ENCODE results near the gene ARHGEF11. TPM values are rescaled to one million over a fixed set of nuclear protein-coding genes. Genes with fewer than 3 reads are reported as not detected.
"Not testable (repeated sequence)": the region's sequence is repeated elsewhere in the genome, so short reads cannot be mapped to it uniquely, and the experiment has no call there.

ARHGEF11 gene
- total RNA-seq, 1 donor from 2014 or later, result 31.4 TPM

DNA sequence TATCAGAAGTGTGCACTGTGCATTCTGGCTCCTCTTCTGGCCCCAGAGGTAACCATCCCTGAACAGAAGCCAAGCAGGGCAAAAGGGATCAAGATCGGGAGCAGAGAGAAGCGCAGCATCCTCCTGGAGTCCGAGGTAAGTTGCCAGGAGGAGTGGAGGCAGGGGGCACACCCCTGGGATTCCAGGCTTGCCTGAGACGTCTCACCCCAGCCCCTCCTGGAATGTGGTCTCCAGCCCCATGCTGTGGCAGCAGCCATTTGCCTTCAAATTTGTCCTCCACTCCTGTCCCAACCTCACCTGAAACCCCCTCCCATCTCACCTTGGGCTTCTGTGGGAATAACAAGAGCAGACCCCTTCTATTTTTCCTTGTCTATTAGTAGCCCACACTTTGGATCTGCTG is 115.1 kb downstream of the ARHGEF11 start:
- DNase-seq (ENCODE audit: low read depth), result no peak

DNA sequence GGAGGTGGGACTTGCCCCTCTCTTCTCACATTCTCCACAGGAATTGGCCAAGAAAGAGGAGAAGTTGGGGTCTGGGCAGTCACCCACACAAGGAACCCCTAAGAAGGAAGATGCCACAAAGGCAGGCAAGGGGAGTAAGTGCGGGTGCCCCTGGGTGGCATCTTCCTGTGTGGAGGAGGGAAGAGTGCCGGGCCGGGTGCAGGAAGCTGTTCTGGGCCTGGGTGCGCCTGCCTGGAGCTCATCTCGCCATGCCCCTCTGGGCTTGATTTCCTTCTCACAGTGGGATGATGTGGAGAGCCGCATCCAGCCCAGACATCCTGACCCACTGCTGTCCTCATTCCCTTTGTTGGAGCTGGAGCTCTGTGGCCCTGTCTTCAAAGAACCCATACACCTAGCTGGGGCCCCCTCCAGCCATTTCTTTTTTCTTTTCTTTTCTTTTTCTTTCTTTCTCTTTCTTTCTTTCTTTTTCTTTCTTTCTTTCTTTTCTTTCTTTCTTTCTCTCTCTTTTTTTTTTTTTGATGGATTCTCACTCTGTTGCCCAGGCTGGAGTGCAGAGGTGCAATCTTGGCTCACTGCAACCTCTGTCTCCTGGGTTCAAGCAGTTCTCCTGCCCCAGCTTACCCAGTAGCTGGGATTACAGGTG is 115.8 kb downstream of the ARHGEF11 start:
- no peak for DNase-seq (ENCODE audit: low read depth)

DNA sequence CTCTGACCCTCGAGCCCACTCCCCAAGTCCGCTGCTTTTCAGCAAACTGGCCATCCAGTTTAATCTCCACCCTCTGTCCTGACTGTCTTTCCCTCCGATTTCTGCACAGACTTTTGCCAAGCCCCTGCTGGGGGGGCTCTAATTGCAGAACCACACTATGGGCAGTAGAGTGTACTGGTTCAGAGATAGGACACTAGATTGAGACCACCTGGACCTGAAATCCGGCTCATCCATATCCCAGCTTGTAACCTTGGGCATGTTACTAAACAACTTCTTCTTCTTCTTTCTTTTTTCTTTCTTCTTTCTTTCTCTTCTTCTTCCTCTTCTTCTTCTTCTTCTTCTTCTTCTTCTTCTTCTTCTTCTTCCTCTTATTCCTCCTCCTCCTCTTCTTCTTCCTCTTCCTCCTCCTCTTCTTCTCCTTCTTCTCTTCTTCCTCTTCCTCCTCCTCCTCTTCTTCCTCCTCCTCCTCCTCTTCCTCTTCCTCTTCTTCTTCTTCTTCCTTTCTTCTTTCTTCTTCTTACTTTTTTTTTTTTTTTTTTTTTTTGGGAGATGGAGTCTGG is 117.4 kb downstream of the ARHGEF11 start:
- no peak for DNase-seq (ENCODE audit: low read depth)

DNA sequence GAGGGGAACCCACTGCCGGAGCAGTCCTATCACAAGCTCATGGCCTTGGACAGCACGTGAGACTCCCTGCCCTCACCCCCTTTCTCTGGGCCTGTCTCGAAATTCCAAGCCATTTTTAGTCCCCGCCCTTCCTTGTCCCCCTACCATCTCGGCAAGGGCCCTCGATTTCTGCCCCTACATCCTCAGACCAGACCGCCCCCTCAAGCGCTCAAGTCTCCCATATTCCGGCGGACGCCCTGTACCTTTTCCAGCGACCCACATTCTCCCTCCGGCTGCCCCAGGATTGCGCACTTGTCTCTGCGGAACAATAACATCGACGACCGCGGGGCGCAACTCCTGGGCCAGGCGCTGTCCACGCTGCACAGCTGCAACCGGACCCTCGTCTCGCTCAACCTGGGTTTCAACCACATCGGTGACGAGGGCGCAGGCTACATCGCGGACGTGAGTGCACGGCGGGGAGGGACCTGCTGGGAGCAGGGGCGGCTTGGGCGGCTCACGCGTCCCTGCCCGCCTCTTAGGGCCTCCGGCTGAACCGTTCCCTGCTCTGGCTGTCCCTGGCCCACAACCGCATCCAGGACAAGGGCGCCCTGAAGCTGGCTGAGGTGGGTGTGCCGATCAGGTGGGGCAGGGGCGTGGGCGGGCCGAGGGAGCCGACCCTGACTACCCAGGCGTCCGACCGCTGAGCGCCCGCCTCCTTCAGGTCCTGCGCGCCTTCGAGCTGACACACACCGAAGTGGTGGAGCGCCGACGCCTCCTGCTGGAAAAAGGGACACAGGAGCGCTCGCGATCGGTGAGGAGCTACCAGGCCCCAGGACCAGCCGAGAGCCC is 118.1 kb downstream of the ARHGEF11 start:
- peak; percentile 36 for DNase-seq (ENCODE audit: low read depth)

DNA sequence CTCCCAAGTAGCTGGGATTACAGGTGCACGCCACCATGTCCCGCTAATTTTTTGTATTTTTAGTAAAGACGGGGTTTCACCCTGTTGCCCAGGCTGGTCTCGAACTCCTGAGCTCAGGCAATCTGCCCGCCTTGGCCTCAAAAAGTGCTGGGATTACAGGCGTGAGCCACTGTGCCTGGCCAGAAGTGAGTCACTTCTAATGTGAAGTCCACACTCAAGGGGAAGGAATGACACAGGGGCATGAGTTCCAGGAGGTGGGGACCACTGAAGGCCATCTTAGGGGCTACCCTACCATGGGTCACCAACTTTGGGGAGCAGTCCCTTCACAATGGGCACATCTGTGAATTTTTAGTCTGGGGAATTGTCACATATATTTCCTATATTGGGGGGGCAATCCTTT is 118.8 kb downstream of the ARHGEF11 start:
- DNase-seq (ENCODE audit: low read depth), result not testable (repeated sequence)

DNA sequence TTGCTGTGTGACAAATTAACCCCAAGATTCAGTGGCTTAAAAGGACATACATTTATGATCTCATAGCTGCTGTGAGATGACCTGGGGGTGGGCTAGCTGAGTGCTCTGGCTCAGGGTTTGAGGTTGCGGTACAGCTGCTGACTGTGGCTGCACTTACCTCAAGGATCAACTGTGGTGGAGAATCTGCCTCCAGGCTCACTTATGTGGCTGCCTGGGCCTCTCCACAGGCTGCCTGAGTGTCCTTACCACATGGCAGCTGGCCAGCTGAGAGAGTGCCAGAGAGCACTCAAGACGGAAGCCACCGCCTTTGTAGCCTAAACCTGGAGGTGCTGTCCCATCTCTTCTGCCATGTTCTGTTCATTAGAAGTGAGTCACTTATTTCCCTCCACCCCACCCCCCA is 119.4 kb downstream of the ARHGEF11 start:
- peak; percentile 45 for DNase-seq (ENCODE audit: low read depth)

DNA sequence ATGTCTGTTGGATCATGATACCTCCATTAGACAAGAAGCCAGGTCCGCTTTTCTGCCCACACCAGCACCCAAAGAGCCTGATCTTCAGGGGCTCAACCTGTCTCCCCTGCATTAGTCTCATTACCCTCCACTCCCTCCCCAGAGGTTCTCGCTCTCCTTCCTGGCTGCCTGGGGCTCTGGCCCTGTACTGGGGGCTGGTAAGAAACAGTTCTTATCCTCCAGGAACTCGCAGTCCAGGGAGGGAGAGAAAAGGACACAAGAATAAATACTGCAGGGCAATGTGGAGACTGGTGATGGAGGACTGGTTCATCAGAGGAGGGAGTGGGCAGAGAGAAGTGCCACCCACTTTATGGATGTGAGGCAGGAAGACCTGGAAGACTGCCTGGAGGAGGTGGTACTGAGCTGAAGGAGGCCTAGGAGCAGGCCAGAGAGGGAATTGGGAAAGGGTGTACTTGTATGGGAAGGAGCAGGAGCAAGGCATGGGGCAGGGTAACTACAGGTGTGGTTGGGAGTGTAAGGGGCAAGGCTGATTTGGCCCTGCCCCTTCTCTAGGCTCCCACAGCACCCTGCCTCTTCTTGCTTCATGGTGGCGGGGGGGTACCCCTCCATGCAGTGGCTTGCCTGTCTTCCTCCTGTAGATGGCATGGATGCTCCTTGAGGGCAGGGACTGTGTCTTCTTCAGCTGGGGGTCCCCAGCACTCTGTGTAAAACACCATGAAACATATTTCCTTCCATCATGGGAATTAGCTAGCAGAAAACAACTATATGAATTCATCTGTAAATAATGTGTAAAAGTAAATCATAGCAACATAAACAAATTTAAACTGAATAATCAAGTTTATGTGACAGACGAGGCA is 120.2 kb downstream of the ARHGEF11 start:
- DNase-seq (ENCODE audit: low read depth), result no peak

DNA sequence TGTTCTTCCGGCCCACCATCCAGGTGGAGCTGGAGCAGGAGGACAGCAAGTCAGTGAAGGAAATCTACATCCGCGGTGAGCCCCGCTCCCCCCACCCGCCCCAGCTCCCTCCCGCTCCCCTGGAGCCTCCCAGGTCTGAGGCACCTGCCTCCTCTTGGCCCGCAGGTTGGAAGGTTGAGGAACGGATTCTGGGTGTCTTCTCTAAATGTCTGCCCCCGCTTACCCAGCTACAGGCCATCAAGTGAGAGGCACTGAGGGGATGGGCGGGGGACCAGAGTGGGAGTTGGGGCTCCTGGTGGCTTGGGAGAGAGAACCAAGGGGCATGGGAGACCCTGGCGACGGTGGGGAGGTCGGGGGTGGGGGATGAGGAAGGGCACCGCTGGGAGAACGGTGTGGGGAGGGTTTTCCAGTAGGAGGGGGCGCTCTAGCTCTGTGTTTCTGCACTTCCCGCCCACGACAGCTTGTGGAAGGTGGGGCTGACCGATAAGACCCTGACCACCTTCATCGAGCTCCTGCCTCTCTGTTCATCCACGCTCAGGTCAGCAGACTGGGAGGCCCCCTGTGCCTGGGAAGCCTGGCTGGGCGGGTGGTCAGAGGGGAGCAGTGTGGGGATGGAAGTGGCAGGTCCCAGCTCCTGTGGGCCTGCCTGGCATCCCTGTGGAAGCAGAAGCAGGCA is 120.9 kb downstream of the ARHGEF11 start:
- DNase-seq (ENCODE audit: low read depth), result no peak

DNA sequence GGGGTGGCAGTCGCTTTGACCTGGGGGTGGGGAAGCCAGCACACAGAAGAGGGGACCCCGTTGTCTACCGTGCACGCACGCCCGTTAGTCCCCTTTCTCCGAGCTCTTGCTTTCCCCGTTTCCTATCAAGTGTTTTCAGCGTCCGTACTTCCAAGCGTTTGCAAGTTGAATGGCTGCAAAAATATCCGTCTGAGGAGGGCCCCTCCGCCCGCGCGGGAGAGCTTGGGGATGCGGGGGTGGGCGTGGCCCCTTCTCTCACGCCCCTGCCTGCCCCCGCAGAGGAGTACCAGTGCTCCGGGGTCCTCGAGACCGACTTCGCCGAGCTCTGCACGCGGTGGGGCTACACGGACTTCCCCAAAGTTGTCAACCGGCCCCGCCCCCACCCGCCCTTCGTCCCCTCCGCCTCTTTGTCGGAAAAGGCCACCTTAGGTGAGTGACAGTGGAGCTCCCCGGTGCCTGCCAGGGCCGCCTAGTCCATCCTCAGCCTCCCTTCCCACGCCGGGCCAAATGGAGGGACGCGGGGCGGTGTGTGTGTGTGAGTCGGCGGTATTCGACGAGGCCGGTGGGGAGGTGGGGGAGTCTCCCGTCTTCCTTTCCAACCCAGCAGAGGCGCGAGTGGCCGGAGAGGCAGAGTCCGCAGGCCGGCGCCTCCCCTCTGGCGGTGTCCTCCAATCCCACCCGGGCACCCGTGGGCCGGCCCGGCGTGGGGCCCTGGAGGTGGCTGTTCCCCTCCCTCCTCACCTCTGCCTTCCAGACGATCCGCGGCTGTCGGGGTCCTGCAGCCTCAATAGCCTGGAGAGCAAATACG is 121.7 kb downstream of the ARHGEF11 start:
- DNase-seq (ENCODE audit: low read depth), result no peak

DNA sequence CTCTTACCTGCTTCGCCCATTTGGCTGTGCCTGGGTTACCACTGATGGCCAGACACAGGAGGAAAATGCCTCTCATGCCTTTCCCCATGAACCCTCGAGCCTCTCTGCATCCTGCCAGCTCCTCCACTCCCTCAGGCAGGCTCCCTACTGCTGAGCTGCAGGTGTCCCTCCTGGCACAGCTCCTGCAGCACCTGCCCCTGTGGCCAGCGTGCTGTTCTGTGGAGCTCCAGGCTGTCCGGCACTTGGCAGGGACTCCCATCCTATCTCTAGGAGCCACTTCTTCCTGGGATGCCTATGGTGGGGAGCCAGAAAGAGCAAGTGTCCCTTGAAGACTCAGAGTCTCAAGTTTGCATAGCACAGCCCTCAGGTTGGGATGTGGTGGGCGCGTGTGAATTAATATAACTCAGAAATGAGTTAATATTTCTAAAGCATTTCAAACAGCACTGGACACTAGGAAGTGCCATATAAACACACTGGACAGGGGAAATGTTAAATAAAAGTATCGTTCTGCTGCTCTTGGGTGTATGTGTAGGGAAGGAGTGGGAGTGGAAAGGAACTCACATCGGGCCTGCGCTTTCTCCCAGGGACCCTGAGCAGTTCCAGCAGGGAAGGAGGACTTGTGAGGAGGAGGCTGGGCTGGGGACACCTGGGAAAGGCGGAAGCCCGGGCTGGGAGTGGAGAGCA is 122.4 kb downstream of the ARHGEF11 start:
- DNase-seq (ENCODE audit: low read depth), result no peak

DNA sequence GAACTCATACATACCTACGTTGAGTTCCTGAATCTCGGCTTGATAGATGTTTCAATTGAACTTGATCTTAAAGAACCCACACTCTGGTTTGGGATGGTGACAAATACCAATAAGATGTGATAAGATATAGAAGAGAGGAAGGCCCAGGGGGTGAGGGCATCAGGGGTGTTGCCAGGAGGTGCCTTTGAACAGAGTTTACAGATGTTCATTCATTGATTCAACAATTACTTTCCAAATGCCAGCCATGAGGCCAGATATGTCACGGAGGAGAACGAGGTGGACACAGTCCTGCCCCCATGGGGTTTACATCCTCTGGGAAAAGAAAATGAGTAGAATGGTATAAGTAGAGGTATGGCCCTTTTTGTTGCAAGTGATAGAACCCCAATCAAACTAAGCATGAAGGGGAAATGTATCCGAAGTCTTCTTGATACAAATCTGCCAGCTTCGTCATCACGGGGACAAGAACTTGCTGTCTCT is 124.5 kb downstream of the ARHGEF11 start:
- DNase-seq (ENCODE audit: low read depth), result no peak

DNA sequence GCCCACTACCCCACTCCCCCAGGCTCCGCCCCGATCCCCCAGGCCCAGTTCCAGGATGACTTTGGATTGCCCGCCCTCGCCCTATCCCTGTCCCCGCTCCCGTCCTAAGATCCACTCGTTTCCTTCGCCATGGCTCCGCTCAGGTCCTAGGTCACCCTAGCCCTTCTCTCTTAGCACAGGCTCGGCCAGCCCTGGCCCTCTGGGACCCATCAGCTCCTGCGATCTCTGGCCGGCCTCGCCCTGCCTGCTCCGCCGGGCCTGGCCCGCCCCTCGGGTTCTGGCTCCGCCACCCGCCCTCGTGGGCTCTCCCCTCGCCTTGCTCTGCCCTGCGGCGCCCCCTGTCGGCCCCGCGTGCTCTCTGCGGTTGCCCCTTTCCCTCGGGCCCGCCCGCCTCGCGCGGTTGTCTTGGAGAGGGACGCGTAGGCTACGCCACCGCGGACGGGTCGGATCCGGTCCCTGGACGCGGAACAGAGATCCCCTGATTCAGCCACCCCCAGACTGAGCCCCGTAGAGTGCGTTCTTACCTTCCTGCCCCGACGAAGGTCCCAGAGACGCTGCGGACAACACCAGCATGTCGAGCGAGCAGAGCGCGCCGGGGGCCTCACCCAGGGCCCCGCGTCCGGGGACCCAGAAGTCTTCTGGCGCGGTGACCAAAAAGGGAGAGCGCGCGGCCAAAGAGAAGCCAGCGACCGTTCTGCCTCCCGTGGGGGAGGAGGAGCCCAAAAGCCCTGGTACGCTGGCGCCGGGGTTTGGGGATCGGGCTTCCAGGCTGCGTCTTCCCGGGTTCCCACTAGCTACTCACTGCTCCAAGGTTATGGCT is 125.1 kb downstream of the ARHGEF11 start, which contains the start of gene LRRC71:
TSS of gene LRRC71 (plus strand) at position 400 of the 820 bp plus-strand sequence. CDS start at position 572, 172 bp downstream.
- DNase-seq (ENCODE audit: low read depth), result peak; percentile 27

DNA sequence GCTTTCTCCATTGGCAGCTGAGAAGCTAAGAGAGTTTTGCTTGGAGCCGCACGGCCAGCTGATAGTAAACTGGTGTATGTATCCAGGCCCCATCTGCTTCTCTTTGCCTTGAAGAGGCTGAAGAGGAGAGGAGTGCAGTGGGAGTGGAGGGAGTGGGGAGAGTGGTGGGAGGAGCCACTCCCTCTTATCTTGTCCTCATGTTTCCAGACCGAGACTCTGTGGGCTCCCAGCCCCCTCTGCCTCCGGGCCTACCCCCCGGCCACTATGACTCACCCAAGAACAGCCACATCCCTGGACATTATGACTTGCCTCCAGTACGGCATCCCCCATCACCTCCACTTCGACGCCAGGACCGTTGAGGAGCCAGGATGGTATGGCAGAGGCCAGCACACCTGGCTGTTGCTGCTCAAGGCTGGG is 131.1 kb downstream of the ARHGEF11 start:
- no peak for DNase-seq (ENCODE audit: low read depth)

DNA sequence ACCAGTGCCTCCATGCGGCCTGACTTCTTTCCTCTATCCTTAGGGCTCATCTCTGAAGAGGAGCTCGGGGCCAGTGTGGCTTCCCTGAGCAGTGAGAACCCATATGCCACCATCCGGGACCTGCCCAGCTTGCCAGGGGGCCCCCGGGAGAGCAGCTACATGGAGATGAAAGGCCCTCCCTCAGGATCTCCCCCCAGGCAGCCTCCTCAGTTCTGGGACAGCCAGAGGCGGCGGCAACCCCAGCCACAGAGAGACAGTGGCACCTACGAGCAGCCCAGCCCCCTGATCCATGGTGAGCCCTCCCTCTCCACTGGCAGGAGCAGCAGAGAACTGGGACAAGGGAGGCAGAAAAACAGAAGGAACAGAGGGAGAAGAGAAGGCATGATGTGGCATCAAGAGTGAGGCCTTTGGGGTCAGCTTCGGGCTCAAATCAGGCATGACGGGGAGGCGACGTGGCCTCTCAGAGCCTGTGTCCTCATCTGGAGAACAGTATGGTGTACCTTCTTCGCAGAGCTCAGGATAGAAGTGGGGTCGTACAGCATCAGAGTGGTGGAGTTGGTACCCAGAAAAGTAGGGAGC is 131.6 kb downstream of the ARHGEF11 start:
- DNase-seq (ENCODE audit: low read depth), result no peak

DNA sequence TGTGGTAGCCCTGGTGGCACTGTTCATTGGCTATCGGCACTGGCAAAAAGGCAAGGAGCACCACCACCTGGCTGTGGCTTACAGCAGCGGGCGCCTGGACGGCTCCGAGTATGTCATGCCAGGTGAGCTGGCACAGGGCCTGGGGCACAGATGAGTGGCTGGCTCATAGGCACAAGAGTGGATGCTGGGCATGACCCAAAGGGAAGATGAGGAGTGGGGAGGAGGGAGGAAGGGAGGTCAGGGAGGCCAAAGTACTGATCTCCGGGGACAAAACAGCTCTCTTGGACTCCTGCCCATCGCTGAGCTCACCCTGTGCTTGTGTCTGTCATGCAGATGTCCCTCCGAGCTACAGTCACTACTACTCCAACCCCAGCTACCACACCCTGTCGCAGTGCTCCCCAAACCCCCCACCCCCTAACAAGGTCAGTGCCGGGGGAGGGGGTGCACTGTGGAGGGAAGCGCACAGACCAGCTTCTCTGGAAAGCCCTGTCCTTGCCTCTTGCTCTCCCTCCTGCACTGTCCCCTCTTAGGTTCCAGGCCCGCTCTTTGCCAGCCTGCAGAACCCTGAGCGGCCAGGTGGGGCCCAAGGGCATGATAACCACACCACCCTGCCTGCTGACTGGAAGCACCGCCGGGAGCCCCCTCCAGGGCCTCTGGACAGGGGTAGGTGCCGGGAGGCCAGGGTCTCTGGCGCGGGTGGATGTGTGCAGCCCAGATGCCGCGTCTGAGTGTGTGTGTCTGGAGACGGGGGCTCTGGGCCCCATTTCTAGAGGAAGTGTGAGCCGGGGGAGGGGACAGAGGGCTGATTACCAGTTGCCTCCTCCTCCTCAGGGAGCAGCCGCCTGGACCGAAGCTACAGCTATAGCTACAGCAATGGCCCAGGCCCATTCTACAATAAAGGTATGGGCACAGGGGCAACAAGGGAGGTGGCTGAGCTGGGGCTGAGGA is 132.4 kb downstream of the ARHGEF11 start:
- no peak for DNase-seq (ENCODE audit: low read depth)

DNA sequence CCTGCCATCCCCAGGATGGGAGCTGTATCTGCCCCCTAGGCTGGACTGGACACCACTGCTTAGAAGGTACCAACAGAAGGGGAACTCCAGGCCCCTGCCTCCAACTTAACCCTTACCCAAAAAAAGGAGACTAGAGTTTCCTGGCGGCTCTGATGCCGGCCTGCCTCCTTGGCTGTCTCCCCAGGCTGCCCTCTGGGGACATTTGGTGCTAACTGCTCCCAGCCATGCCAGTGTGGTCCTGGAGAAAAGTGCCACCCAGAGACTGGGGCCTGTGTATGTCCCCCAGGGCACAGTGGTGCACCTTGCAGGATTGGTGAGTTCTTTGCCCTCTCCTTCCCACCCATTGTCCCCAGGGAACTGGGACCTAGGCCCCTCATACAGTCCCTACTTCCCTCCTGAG is 133.2 kb downstream of the ARHGEF11 start:
- DNase-seq (ENCODE audit: low read depth), result no peak

DNA sequence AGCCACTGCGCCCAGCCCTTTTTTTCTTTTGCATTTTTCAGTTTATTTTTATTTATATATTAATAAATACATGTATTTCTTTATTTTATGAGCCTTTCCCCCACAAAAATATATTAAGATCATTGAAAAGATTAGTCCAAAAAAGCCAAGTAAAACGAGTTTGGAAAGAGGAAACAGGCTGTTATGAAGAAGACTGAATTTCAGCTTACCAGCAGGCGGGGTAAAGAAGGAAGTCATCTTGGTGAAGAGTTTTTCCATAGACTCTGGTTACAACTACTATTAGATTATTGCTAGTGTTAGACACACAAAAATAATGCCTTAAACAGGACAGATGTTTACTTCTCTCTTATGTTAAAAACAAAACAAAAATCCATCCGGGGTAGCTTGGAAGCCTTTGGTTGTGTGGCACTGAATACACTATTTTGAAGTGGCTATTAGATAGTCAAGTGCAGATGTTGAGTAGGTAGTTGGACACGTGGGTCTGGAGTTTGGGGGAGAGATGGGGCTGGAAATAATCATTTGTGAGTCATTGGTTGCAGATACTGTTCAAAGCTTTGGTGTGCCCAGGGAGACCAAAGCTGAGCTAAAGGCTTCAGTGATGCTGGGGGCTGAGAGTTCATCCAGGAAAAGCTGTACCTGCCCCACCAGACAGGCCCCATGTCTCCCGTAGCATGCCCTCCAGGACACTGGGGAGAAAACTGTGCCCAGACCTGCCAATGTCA is 133.8 kb downstream of the ARHGEF11 start:
- DNase-seq (ENCODE audit: low read depth), result no peak
